ENCODE results near the gene SLC23A1.

DNA sequence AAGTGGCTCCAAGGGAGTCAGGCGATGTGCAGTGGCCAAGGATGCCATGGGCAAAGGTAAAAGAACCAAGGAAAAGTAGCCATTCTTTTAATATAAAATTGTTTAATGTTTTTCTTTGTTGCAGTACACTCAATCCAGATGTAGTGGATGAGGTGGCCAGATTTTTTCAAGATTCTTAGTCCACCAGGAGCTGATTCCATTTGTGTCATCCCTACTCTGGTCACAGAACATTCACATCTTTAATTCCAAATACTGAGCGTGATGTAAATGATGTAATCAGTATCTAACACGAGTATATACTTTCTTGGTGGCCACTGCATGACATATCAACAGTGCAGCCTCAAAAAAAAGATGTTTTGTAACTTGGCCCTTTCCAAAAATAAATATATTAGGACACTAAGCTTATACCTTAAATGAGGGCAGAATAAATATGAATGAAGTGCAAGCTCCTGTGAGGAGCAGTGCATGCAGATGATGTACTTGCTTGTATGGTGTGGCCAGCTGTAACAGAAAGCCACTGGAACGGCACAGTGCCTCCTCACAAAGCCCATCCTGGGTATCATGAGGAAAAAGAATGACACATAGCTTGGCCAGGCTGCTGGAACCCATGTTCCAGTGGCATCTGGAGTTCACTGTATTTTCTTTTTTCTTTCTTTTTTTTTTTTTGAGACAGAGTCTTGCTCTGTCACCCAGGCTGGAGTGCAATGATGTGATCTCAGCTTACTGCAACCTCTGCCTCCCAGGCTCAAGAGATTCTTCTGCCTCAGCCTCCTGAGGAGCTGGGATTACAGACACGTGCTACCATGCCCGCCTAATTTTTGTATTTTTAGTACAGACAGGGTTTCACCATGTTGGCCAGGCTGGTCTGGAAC is 27.3 kb upstream of the SLC23A1 start:
- TF ChIP-seq CTCF (IDR thresholded peaks at IDR 0.05; ENCODE audit: poor library complexity) (no peak), EZH2 (IDR thresholded peaks at IDR 0.05; ENCODE audit: borderline replicate concordance) (no peak), EZH2phosphoT487 (IDR thresholded peaks at IDR 0.05; ENCODE audit: low read depth, severe bottlenecking, unreplicated experiment) (no peak)
